Measurements from ENCODE around the gene ANAPC16. TPM values are rescaled to one million over a fixed set of nuclear protein-coding genes. Genes with fewer than 3 reads are reported as not detected.

The ANAPC16 gene
- total RNA-seq, 2 experiments from 2014 or later: 90.2 to 123 TPM

DNA sequence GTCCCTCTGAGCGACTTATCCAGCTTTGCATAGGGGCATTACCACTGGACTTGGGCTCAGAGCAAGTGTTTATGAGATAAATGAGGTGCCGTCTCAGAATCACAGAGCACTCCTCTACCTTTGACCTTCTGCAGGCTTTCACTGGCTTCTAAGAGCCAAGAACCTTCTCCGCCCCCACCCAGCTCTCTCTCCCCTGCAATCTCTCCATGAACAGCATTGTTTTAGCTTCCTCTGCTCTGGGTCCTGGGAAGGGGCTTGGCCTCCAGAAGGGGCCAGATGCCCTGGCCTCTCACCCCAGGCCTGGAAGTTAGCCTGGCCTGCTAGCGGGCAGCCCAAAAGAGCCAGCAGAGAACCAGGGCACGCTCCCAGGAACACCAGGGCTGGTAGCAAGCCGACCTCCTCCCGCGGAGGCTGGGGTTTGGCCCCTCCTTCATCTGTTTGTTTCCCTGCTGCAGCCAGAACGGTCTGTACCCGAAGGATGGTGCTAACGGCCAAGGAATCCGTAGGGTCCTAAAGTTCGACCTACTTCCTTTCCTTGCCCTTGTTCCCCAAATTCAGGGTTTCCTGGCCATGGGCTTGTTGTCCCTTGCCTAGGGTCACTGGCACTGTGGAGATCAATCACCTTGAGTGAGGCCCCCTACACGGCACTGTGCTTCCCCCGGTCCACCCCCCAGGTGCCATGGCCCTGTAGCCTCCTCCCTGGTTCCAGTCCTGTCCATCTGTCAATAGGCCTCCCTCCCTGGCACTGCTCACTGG is 39.2 kb downstream of the ANAPC16 start:
- POLR2A ChIA-PET: interaction anchor here (1.0 to 2.5 kb wide), 7 partner anchors 9 to 73 kb away, joined by 3 to 10 read pairs (median 4); partner anchors contain the start of gene DDIT4
- Mint-ChIP-seq H3K4me3 (peak overlapping the region; percentile 58), H3K27me3 (no peaks in the 10 kb centered on the region), H3K27ac (peak overlapping the region; percentile 92), H3K4me1 (peaks cover 80% of the 10 kb centered on the region), H3K9me3 (ENCODE audit: low read depth) (no peaks in the 10 kb centered on the region), H3K36me3 (ENCODE audit: low read depth) (no peaks in the 10 kb centered on the region)
- DNase-seq (peak; percentile 64), ATAC-seq (peak; percentile 46)
- intact Hi-C loops (cut with DNase I, micrococcal nuclease): no loop called here
- CTCF ChIA-PET: interaction anchor here (0.6 to 1.4 kb wide), 4 partner anchors 20 to 1763 kb away, joined by 3 to 6 read pairs (median 3); partner anchors contain the start of gene DDIT4

DNA sequence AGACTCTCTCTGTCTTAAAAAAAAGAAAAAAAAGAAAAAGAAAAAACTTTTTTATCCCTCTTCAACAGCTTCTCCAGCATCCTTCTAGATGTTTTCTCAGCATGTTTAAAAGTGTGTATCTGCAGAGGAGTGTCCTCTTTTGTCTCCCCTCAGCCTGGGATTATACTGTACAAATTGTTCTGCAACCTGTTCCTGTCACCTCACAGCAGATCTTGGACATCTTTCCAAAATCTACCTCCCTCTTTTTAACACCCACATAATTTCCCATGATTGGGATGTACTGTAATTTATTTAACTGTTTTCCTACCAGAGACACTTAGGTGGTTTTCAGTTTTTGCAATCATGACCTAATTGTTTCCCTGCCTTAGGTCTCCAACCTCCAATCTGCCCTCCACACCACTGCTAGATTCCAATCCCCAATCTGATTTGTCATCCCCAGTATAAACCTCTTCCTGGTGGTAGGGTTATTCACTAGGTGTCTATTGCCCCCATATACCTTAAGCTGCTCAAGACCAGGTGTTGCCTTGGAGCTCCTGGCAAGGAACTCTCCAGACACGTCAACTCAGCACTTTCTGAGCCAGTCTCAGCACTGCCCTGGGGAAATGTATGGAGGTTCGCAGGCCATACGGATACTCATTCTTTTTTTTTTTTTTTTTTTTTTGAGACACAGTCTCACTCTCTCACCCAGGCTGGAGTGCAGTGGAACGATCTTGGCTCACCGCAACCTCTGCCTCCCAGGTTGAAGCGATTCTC is 40.3 kb downstream of the ANAPC16 start:
- no peak overlapping the region for H3K4me3 Mint-ChIP-seq
- peak overlapping the region; percentile 73 for H3K27ac Mint-ChIP-seq
- ATAC-seq (no peak), DNase-seq (no peak)
- POLR2A ChIA-PET: interaction anchor here (1.0 to 2.5 kb wide), 3 partner anchors 17 to 72 kb away, joined by 4 to 10 read pairs (median 8); partner anchors contain the start of gene DDIT4
- H3K36me3 Mint-ChIP-seq (ENCODE audit: low read depth): no peaks in the 10 kb centered on the region
- CTCF ChIA-PET: interaction anchor here (1.2 to 1.4 kb wide), 2 partner anchors 19 to 32 kb away, joined by 3 read pairs; no protein-coding TSS in a partner anchor
- H3K9me3 Mint-ChIP-seq (ENCODE audit: low read depth): no peaks in the 10 kb centered on the region
- H3K4me1 Mint-ChIP-seq: peaks cover 77% of the 10 kb centered on the region
- no peaks in the 10 kb centered on the region for H3K27me3 Mint-ChIP-seq
- intact Hi-C loops (cut with DNase I, micrococcal nuclease): no loop called here

DNA sequence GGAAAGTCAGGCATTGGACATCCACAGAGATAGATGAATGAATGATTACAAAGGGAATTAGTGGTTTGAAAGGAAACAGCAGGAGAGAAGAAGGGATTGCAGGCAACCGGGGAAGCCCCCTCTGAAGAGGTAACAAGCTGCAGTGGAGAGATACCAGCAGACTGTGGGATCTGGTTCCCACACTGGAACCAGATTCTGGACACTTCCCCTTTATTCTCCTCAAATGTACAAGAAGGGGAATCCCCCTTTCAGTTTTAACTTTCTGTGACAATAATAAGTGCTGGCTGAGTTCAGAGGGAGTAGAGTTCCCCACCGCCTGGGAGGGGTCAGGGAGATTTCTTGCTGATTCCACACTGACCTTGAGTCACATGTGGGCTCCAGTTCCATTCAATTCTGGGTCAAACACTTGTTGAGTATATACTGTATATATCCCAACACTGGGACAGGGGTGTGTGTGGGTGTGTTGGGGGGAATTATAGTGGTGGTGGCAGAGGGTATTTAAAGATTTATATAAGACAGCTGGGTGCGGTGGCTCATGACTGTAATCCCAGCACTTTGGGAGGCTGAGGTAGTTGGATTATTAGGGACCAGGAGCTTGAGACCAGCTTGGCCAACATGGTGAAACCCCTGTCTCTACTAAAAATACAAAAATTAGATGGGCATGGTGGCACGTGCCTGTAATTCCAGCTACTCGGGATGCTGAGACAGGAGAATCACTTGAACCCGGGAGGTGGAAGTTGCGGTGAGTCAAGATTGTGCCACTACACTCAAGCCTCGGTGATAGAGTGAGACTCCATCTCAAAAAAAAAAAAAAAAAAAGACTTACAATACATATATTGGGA is 41.5 kb downstream of the ANAPC16 start:
- DNase-seq: no peak
- peaks cover 80% of the 10 kb centered on the region for H3K4me1 Mint-ChIP-seq
- CTCF ChIA-PET: interaction anchor here (0.6 to 2.1 kb wide), 4 partner anchors 10 to 130 kb away, joined by 3 to 16 read pairs (median 4); no protein-coding TSS in a partner anchor
- POLR2A ChIA-PET: no interaction called here
- H3K27me3 Mint-ChIP-seq: no peaks in the 10 kb centered on the region
- no peaks in the 10 kb centered on the region for H3K9me3 Mint-ChIP-seq (ENCODE audit: low read depth)
- peak overlapping the region; percentile 58 for H3K27ac Mint-ChIP-seq
- no peak overlapping the region for H3K4me3 Mint-ChIP-seq
- no peaks in the 10 kb centered on the region for H3K36me3 Mint-ChIP-seq (ENCODE audit: low read depth)
- ATAC-seq: no peak
- intact Hi-C loops (cut with DNase I, micrococcal nuclease): no loop called here

DNA sequence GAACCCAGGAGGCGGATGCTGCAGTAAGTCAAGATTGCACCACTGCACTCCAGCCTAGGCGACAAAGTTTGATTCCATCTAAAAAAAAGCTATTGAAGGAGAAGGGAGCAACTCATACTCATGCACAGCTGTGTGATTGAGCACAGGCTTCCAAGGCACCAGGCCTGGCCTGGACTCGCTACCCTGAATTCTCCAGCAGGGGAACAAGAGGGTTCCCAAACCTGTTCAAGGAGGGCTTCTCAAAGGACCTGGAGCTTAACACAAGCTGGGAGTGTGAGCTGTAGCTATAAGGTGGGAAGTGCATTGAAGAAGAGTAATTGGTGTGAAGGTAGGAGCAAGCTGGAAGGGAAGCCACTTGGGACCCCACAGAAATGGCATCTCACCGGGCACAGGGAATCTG is 42.8 kb downstream of the ANAPC16 start:
- no peaks in the 10 kb centered on the region for H3K9me3 Mint-ChIP-seq (ENCODE audit: low read depth)
- POLR2A ChIA-PET: interaction anchor here (1.2 to 3.3 kb wide), 4 partner anchors 10 to 69 kb away, joined by 3 to 31 read pairs (median 10); partner anchors contain the start of gene DDIT4
- no peaks in the 10 kb centered on the region for H3K27me3 Mint-ChIP-seq
- H3K4me3 Mint-ChIP-seq: no peak overlapping the region
- peaks cover 72% of the 10 kb centered on the region for H3K4me1 Mint-ChIP-seq
- intact Hi-C loops (cut with DNase I, micrococcal nuclease): no loop called here
- H3K27ac Mint-ChIP-seq: peak overlapping the region; percentile 28
- DNase-seq (no peak), ATAC-seq (no peak)
- CTCF ChIA-PET: interaction anchor here (0.7 to 3.3 kb wide), 11 partner anchors 11 to 1737 kb away, joined by 3 to 18 read pairs (median 3); no protein-coding TSS in a partner anchor
- no peaks in the 10 kb centered on the region for H3K36me3 Mint-ChIP-seq (ENCODE audit: low read depth)

DNA sequence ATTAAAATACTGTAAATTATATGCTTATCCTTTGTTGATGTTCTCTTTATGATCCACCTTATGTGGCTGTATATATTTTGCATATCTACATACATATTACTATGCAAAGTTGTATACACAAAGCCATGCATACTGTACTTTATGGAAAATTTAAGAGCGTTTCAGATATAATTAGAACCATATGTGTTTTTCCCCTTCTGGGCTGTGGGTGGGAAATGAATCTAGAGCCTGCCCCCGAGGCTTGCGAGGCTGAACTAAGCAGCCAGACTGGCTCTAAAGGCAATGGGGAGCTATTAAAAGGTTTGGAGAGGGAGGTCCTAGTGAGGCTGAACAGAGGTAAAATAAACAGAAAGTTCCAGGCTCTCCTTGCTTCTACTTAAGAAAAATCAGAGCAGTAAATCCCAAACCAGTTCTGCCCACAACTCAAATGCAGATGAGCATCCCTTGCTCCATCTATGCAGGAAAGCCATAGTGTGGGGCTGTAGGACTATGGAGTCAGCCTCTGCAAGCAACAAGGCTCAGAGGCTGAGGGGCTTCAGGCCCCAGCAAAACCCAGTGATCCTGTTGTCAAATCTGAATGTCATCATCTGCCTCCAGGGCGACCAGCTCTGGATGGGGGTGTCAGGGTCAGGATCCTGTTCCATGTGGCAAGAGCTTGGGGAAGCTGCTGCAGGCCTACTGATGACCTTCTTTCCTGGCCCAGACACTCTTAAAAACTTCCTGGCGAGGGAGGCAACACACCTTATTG is 43.9 kb downstream of the ANAPC16 start:
- H3K27me3 Mint-ChIP-seq: no peaks in the 10 kb centered on the region
- no peaks in the 10 kb centered on the region for H3K9me3 Mint-ChIP-seq (ENCODE audit: low read depth)
- peaks cover 73% of the 10 kb centered on the region for H3K4me1 Mint-ChIP-seq
- ChIA-PET POLR2A (interaction anchor here (0.6 to 3.3 kb wide), 11 partner anchors 11 to 180 kb away, joined by 3 to 34 read pairs (median 10); partner anchors contain the start of genes DDIT4 and DNAJB12), CTCF (interaction anchor here (0.6 to 3.3 kb wide), 14 partner anchors 8 to 91 kb away, joined by 3 to 18 read pairs (median 6); partner anchors contain the start of gene DDIT4)
- no peaks in the 10 kb centered on the region for H3K36me3 Mint-ChIP-seq (ENCODE audit: low read depth)
- DNase-seq (peak; percentile 52), ATAC-seq (no peak)
- peak overlapping the region; percentile 97 for H3K27ac Mint-ChIP-seq
- intact Hi-C loops (cut with DNase I, micrococcal nuclease): loop anchor here (1.0 to 2.0 kb wide), 6 partner anchors 11 to 487 kb away; partner anchors contain the start of genes ANAPC16 (in 1 of the 2), ASCC1 (in 1 of the 2) and VSIR (in 1 of the 2)
- H3K4me3 Mint-ChIP-seq: peak overlapping the region; percentile 78

DNA sequence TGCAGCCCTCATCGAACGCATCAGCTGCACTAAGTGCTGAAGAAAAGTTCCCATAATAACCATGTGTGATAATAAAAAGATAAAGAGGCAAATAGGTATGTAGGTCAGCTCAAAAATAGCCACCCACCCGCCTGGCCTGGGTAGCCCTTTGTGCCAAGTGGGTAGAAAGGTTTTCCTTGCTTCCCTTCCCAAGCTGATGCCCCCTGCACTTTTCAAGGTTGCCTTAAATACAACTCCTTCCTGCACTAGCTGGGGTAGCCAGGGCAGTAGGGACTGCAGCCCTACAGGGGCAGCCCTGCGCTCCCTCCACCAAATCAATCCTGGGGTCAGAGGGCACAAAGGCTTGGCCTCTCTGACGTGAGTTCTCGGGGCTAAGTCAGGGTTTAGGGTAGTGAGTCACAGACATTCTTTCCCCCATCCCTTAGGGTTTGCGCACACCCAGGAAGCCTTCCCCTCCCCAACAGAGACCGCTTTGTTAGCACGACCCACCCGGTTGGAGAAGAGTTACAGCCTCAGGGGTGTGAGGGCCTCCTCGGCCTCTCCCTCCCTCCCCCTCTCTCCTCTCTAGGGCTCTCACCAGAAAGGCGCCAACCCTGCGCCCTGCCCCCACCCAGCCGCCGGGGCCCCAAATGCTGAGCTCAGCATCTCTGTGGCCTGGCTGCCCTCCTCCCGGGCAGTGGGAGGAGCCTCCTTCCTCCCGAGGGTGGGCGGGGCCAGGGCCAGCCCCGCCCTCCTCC is 44.6 kb downstream of the ANAPC16 start:
- peaks cover 69% of the 10 kb centered on the region for H3K4me1 Mint-ChIP-seq
- CTCF ChIA-PET: interaction anchor here (0.6 to 3.3 kb wide), 17 partner anchors 9 to 443 kb away, joined by 3 to 18 read pairs (median 5); partner anchors contain the start of gene DDIT4

DNA sequence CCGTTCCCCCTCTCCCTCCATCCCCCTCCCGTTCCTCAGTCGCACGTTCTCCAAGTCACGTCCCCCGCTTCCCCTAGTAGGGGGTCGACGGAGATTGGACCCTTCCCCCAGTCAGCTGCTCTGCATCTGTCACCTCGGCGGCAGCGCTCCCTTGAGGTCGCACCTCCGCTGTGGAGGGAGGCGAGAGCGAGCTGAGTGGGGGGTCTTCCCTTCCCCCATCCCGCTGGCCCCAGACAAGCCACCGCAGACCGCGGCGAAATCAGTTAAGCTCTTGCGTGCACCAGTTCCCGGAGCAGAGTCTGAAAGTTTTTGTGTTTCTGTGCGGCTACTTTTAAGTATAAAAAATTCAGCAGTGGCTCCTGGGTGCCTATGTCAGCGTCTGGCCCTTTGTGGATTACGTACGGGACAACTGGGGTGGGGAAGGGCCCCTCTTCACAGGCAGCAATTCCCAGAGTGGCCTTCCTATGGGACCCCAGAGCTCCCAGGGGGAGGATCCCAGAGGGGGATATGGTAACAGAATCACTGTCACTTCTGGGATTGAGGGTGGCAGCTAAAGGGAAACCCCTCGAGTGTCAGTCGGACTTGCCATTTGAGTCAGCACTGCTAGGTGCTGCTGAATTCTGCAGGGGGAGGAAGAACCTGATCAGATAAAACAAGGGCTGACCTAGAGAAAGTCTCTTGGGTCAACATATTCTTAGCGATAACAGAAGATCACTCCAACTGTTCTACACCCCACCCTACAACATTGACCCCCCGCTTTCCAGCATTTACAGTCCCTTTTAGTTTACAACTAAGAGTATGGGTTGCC is 45.4 kb downstream of the ANAPC16 start:
- no peaks in the 10 kb centered on the region for H3K36me3 Mint-ChIP-seq (ENCODE audit: low read depth)
- peak overlapping the region; percentile 97 for H3K27ac Mint-ChIP-seq
- H3K4me3 Mint-ChIP-seq: peak overlapping the region; percentile 78
- DNase-seq (peak; percentile 83), ATAC-seq (peak; percentile 57)
- H3K9me3 Mint-ChIP-seq (ENCODE audit: low read depth): no peaks in the 10 kb centered on the region
- peaks cover 66% of the 10 kb centered on the region for H3K4me1 Mint-ChIP-seq
- no peaks in the 10 kb centered on the region for H3K27me3 Mint-ChIP-seq
- POLR2A ChIA-PET: interaction anchor here (0.7 to 3.3 kb wide), 17 partner anchors 12 to 182 kb away, joined by 3 to 34 read pairs (median 8); partner anchors contain the start of gene DDIT4
- intact Hi-C loops (cut with DNase I, micrococcal nuclease): loop anchor here (1.0 to 2.0 kb wide), 12 partner anchors 12 to 488 kb away; partner anchors contain the start of genes DDIT4 (in 2 of the 2), ANAPC16 (in 1 of the 2), ASCC1 (in 1 of the 2) and VSIR (in 1 of the 2)
- CTCF ChIA-PET: interaction anchor here (0.7 to 3.3 kb wide), 15 partner anchors 11 to 207 kb away, joined by 3 to 18 read pairs (median 5); partner anchors contain the start of gene DDIT4

More for the DNA sequence above, 44.6 kb downstream of the ANAPC16 start:
- DNase-seq (peak; percentile 97), ATAC-seq (peak; percentile 75)
- intact Hi-C loops (cut with DNase I, micrococcal nuclease): loop anchor here (1.0 to 2.0 kb wide), 6 partner anchors 12 to 488 kb away; partner anchors contain the start of genes ANAPC16 (in 1 of the 2), ASCC1 (in 1 of the 2) and VSIR (in 1 of the 2)
- peak overlapping the region; percentile 78 for H3K4me3 Mint-ChIP-seq
- POLR2A ChIA-PET: interaction anchor here (0.6 to 3.3 kb wide), 18 partner anchors 12 to 181 kb away, joined by 3 to 34 read pairs (median 7); partner anchors contain the start of genes DDIT4 and DNAJB12
- H3K27ac Mint-ChIP-seq: peak overlapping the region; percentile 97
- H3K9me3 Mint-ChIP-seq (ENCODE audit: low read depth): no peaks in the 10 kb centered on the region
- no peaks in the 10 kb centered on the region for H3K27me3 Mint-ChIP-seq
- H3K36me3 Mint-ChIP-seq (ENCODE audit: low read depth): no peaks in the 10 kb centered on the region

DNA sequence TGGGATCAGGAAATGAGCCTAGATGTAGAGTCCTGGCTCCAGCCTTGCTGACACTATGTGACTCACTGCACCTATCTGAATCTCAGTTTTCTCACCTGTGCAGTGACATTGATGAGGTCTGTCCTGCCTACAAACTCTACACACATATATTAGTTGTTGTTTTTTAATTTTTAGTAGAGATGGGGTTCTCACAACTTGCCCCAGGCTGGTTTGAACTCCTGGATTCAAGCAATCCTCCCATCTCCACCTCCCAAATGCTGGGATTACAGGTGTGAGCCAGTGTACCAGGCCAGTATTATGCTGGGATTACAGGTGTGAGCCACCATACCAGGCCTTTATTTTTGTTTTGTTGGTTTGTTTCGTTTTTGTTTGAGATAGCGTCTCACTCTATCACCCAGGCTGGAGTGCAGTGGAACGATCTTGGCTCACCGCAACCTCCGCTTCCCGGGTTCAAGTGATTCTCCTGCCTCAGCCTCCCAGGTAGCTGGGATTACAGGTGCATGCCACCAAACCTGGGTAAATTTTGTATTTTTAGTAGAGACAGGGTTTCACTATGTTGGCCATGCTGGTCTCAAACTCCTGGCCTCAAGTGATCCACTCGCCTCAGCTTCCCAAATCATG is 46.1 kb downstream of the ANAPC16 start:
- peak overlapping the region; percentile 97 for H3K27ac Mint-ChIP-seq
- no peaks in the 10 kb centered on the region for H3K27me3 Mint-ChIP-seq
- no peaks in the 10 kb centered on the region for H3K9me3 Mint-ChIP-seq (ENCODE audit: low read depth)
- H3K4me1 Mint-ChIP-seq: peaks cover 61% of the 10 kb centered on the region
- H3K36me3 Mint-ChIP-seq (ENCODE audit: low read depth): no peaks in the 10 kb centered on the region
- ChIA-PET CTCF (interaction anchor here (0.6 to 2.5 kb wide), 7 partner anchors 29 to 199 kb away, joined by 3 to 13 read pairs (median 5); no protein-coding TSS in a partner anchor), POLR2A (interaction anchor here (1.8 to 3.3 kb wide), 4 partner anchors 11 to 65 kb away, joined by 10 to 34 read pairs (median 23); partner anchors contain the start of gene DDIT4)
- intact Hi-C loops (cut with DNase I, micrococcal nuclease): loop anchor here (1.0 to 2.0 kb wide), 9 partner anchors 11 to 489 kb away; partner anchors contain the start of genes DDIT4 (in 2 of the 2) and VSIR (in 1 of the 2)
- peak overlapping the region; percentile 78 for H3K4me3 Mint-ChIP-seq
- DNase-seq (no peak), ATAC-seq (peak; percentile 46)

All from activated CD4-positive, alpha-beta T cell treated with anti-CD3 and anti-CD28 coated beads for 36 hours (primary cell).